Stimulated activated CD8-positive, alpha-beta memory T cell treated with anti-CD3 and anti-CD28 coated beads, Interleukin-7, amount 100 ng/mL, for 48 hours (primary cell): ENCODE measurements around the gene PILRB.
A peak's percentile ranks its signal among the peaks of the same experiment; 100 is the strongest.
"Not testable (repeated sequence)": the region's sequence is repeated elsewhere in the genome, so short reads cannot be mapped to it uniquely, and the experiment has no call there.

Source experiments
- DNase-seq, 2 donors: peaks; one replicate each; pipeline ENCODE4 v3.0.0-alpha.2; 2020; ENCODE audit warnings: low read depth in 1 of 2; ENCODE audit errors: extremely low read depth in 1 of 2

PILRB gene

DNA sequence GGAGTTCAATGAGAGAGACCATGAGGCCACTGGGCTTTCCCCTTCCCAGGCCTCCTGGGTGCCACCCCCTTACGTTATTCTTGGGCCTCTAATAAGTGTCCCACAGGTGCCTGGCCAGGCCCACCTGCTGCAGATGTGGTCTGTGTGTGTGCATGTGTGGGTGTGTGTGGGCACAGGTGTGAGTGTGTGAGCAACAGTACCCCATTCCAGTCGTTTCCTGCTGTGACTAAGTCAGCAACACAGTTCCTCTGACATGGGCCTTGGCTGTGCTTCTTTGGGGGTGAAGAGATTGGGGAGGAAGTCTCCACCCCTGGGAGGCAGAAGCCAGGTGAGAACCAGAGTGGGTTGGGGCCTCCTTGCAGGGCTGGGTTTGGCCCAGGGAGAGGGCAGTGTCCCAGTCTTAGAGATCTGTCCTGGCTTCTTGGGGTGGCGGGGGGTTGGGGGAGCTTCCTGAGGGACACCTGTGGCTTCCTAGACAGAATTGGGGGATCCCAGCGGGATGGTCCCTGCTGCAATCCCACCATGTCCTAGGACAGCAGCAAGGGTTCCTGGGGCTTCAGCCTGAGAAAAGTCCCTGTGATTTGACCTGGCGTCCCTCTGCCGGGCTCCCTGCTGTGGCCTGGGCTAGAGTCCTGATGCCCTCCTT is 4.1 kb upstream of the PILRB start:
- DNase-seq = no peak

GRCh38 chr7:100356416-100357068 is 1.4 kb upstream of the PILRB start:
- DNase-seq = no peak

- DNase-seq = no peak
Measured at GRCh38 chr7:100357131-100357561, 771 bp upstream of the PILRB start.

DNA sequence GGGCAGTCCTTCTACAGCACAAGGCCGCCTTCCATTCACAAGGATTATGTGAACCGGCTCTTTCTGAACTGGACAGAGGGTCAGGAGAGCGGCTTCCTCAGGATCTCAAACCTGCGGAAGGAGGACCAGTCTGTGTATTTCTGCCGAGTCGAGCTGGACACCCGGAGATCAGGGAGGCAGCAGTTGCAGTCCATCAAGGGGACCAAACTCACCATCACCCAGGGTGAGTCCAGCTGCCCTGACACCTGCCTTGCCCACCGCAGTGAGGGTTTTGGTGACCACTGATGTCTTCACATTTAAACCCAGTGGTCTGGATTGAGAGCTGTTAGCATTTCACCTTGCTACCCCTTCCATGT is 918 bp downstream of the PILRB start:
- DNase-seq = no peak

GRCh38 chr7:100360135-100360854 is 2.4 kb downstream of the PILRB start:
- DNase-seq = no peak

- DNase-seq = no peak
Measured at GRCh38 chr7:100363098-100363497, 5.2 kb downstream of the PILRB start.

GRCh38 chr7:100363797-100364196 is 5.9 kb downstream of the PILRB start:
- DNase-seq = not testable (repeated sequence)

DNA sequence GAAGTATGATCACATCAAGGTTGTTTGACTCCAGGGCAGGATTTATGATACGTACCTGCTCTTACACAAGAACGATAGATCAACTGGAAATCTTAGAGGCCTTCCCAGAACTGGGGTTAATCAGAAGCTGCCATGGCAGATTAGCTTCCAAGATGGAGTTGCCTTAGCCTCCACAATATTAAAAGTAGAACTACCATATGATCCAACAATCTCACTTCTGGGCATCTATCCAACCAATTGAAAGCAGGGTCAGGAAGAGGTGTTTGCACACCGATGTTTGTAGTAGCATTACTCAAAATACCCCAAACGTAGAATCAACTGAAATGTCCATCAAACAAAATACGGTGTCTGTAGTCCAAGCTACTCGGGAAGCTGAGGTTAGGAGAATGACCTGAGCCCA is 6.6 kb downstream of the PILRB start:
- no peak for DNase-seq

GRCh38 chr7:100365998-100366367 is 8.1 kb downstream of the PILRB start:
- DNase-seq = not testable (repeated sequence)

DNA sequence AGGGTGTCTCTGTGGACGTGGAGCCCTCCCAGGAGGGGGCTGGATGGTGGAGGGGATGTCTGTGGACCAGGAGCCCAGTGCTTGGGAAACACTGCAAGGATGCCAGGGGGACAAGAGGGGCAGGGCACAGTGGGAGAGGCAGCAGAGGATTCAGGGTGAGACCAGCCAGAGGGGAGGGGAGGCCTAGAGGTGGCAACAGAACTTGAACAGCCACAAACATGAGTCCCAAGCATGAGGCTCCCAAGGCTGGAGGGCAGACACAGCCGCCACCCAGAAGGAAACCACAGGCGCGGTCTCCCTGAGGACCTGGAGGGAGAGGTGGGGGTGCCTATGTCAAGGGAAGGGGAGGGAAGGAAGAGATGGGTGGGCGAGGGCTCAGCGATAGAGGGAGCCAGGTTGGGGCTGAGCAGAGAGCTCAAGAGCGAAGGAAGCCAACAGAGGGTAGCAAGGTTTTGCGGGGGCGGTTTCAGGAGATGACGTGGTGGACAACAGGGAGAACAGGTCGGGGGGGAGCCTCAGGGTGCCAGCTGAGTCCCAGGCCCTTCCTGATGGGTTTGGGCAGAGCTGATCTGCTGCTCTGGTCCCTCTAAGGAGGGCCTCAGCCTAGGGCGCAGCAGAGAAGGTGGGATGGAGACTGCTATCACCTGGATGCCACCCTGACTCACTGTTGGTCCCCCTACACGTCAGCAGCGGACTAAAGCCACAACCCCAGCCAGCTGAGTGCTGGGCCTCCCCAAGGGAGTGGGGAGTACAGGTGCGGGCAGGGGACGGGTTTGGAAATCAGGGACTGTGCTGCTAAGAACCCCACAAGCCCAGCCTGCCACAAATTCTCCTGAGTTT is 8.7 kb downstream of the PILRB start:
- DNase-seq = peak in 1 of 2 donors; percentile 48

DNA sequence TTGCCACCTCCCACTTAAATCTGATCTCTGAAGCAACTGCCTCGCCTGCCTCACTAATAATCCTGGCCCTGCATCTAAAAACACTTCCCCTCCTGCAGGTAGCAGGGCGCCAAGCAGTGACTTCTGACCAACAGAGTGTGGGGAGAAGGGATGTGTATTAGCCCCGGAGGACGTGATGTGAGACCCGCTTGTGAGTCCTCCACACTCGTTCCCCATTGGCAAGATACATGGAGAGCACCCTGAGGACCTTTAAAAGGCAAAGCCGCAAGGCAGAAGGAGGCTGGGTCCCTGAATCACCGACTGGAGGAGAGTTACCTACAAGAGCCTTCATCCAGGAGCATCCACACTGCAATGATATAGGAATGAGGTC is 9.3 kb downstream of the PILRB start:
- no peak for DNase-seq

DNA sequence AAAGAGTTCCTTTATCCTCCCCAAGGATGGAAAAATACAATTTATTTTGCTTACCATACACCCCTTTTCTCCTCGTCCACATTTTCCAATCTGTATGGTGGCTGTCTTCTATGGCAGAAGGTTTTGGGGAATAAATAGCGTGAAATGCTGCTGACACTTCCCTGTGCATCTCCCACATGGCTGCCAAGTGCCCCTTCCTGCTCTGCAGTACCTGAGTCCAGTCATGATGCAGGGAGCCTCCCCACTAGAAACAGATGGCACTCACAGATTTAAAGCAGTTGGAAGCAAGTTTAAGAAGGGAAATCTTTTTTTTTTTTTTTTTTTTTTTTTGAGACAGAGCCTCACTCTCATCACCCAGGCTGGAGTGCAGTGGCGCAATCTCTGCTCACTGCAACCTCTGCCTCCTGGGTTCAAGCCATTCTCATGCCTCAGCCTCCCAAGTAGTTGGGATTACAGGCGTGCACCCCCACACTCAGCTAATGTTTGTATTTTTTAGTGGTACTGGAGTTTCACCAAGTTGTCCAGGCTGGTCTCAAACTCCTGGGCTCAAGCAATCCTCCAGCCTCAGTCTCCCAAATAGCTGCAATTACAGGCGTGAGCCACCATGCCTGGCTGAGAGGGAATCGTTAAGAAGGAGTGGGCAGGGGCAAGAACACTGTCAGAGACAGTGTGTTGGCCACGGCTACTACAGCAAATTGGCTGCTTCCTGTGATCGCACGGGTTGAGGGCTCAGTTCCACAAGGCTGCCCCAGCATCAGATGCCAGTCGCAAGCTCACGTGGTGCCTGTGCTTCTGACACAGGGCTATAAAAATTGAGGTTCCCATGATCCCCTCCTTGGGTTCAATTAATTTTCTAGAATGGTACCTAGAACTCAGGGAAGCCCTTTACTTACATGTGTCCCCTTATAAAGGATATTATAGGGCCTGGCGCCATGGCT is 10.0 kb downstream of the PILRB start:
- no peak for DNase-seq

GRCh38 chr7:100369105-100369504 is 11.2 kb downstream of the PILRB start:
- DNase-seq = no peak

DNA sequence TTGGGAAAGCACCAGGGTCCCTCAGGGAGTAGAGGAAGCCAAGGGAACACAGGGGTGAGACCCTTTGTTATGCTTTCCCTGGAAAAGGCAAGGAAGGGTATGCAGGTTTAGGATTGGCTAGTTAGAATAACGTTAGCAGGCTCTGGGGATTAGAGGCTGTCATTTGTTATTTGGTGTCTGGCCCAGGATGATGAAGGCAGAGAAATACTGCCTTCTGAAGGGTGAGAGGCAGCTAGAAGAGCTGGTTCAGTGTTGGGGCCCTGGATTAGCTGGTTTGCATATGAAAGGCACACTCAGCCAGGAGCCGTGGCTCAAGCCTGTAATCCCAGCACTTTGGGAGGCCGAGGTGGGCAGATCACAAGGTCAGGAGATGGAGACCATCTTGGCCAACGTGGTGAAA is 12.4 kb downstream of the PILRB start:
- DNase-seq = no peak

DNA sequence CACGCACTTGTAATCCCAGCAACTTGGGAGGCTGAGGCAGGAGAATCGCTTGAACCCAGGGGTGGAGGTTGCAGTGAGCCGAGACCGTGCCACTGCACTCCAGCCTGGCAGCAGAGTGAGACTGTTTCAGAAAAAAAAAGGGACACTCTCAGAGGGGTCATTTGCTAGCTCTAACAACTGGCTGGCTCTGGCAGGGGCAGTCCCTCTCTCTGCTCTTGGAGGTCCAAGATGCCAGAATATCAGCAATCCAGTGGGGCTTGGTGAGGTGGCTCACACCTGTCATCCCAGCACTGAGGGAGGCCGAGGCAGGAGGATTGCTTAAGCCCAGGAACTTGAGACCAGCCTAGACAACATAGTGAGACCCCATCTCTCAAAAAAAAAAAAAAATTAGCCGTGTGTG is 12.8 kb downstream of the PILRB start:
- no peak for DNase-seq

GRCh38 chr7:100371561-100372171 is 13.7 kb downstream of the PILRB start:
- DNase-seq = no peak

DNA sequence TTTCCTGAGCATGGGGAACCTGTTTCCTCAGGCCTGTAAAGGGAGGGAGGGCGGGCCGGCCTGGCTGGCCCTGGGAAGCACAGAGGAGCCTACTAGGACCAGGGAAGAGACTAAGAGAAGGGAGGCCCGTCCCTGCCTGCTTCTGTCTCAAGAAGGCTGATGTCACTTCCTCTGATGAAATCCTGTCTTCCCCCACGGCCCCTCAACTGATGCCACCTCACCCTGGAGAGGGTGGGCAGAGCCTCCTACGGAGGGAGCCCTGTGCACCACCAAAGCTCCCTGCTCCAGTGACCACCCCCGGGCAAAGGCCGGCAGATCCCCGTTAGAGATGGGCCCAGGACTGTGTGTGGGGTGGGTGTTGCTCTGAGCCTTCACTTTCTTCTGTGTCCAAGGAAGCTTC is 14.3 kb downstream of the PILRB start:
- DNase-seq = no peak

DNA sequence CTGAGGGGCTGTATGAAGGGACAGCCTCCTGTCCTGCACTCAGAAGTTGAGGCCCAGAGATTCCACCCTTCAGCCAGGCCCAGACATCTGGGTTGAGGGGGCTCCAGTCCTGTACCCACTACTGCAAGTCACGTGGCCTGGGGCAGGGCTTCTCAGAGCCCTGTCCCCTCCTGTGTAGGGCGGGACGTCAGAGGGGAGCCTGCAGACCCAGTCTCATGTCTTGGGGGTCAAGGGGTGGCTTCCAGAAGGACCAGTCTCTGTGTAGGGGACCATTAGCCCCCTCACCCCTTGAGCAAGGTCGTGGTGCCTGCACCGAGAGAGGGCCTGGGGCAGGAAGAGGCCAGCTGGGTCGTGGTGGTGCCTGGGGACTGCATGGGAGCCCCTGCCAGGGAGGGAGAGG is 14.8 kb downstream of the PILRB start:
- DNase-seq = no peak

DNA sequence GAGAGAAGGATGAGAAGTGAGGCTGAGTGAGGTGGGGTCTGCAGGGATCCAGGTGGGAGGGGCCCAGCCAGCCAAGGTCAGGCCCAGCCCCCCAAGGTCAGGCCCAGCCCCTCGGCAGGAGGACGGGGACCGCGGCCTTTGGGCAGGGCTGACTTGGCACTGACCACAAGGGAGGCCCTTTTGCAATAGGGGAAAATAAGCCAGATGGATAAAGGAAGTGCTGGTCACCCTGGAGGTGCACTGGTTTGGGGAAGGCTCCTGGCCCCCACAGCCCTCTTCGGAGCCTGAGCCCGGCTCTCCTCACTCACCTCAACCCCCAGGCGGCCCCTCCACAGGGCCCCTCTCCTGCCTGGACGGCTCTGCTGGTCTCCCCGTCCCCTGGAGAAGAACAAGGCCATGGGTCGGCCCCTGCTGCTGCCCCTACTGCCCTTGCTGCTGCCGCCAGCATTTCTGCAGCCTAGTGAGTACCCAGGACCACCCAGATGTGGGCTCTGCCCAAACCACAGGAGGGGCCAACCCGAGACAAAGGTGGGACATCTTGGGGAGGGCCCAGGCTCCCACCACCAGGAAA is 15.4 kb downstream of the PILRB start, which contains the start of gene PILRA:
TSS of gene PILRA (plus strand) at position 227 of the 571 bp plus-strand sequence. CDS start at position 397, 170 bp downstream.
- no peak for DNase-seq
